GM12801 (cell line): ENCODE results near the gene ZNF200.

ENCODE experiments used
- CTCF ChIP-seq: IDR thresholded peaks from one replicate; pipeline ENCODE4 v1.5.1; 2011; ENCODE audit warnings: control low read depth; ENCODE audit not compliant: insufficient read length; ENCODE audit errors: extremely low read depth

ZNF200 gene

GRCh38 chr16:3189869-3190268 lies 45.1 kb downstream of the ZNF200 start:
- no peak for TF ChIP-seq CTCF

- no peak for TF ChIP-seq CTCF
These were observed 45.8 kb downstream of the ZNF200 start for GRCh38 chr16:3188925-3189825.

GRCh38 chr16:3188675-3188924 lies 46.4 kb downstream of the ZNF200 start:
- TF ChIP-seq CTCF: no peak

GRCh38 chr16:3187798-3188674 lies 46.9 kb downstream of the ZNF200 start, which contains the start of gene OR1F1:
TSS of gene OR1F1 (plus strand) at chr16:3188204.
- TF ChIP-seq CTCF: no peak

GRCh38 chr16:3186946-3187690 lies 47.8 kb downstream of the ZNF200 start:
- no peak for TF ChIP-seq CTCF

GRCh38 chr16:3183445-3184139 lies 51.4 kb downstream of the ZNF200 start:
- no peak for TF ChIP-seq CTCF
